Ecto neural progenitor cell (in vitro differentiated cells): ENCODE data around the gene L1TD1.
A peak's percentile ranks its signal among the peaks of the same experiment; 100 is the strongest.
"Not testable (repeated sequence)": the region's sequence is repeated elsewhere in the genome, so short reads cannot be mapped to it uniquely, and the experiment has no call there.

ENCODE experiments used
- DNase-seq: peaks from one replicate; pipeline ENCODE4 v3.0.0-alpha.2; 2018; ENCODE audit warnings: low spot score

The L1TD1 gene

GRCh38 chr1:62198069-62198780 lies 3.6 kb downstream of the L1TD1 start:
- no peak for DNase-seq

DNA sequence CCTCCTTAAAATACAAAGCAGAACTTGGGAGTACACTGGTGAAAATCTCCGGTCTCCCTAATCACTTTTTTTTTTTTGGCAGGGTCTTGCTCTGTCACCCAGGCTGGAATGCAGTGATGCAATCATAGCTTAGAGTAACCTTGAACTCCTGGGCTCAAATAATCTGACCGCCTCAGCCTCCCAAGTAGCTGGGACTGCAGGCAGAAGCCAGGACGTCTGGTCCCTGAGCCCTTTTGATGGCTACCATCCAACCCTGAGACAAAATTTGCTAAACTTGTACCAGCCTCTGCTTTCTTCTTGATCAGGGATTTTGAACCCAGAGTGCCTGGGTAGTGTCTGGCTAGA lies 4.1 kb downstream of the L1TD1 start:
- no peak for DNase-seq

- DNase-seq: no peak
Measured at GRCh38 chr1:62207187-62207586, 12.5 kb downstream of the L1TD1 start.

DNA sequence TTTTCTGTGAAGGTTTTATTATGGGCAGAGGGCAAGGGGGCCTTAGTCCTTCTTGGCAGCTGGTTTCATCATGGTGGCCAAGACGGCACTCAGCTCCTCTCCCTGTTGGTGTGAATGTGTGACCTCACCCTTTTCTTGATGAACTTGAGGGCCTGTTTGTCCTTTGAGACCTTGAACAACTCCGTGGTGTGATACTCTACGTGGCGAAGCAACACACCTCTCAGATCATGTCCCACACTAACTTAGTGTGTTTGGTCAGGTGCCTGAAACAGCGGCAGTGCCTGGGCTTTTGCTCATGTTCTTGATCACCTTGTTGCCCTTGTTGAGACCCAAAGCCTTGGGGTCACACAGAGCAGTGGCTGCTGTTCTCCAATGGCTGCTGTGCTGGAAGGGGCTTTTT lies 13.4 kb downstream of the L1TD1 start:
- DNase-seq: no peak

DNA sequence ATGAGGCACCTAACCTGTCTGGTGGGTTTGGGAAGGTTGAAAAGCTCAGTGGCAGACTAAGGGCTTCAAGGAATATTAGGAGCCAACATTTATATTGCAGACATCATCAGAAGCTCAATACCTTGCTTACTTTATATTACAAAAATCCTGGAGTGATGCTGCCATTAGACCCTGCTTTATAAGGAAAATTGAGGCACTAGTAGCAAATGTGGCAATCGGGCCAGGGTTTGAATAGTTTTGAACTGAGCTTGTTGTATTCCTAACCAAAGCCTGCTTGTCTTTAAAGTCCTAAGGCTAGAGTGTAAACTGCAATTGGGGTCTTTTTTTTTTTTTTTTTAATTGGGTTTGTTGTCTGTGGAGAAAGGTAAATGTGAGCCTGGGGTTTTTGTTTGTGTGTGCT lies 14.3 kb downstream of the L1TD1 start:
- no peak for DNase-seq

- no peak for DNase-seq
Measured at GRCh38 chr1:62209931-62210595, 15.4 kb downstream of the L1TD1 start.

DNA sequence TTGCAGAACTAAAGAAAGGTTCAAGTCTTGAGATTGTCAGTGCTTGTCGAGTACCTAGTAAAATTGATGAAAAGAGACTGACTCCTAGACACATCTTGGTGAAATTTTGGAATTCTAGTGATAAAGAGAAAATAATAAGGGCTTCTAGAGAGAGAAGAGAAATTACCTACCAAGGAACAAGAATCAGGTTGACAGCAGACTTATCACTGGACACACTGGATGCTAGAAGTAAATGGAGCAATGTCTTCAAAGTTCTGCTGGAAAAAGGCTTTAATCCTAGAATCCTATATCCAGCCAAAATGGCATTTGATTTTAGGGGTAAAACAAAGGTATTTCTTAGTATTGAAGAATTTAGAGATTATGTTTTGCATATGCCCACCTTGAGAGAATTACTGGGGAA lies 16.3 kb downstream of the L1TD1 start:
- no peak for DNase-seq

DNA sequence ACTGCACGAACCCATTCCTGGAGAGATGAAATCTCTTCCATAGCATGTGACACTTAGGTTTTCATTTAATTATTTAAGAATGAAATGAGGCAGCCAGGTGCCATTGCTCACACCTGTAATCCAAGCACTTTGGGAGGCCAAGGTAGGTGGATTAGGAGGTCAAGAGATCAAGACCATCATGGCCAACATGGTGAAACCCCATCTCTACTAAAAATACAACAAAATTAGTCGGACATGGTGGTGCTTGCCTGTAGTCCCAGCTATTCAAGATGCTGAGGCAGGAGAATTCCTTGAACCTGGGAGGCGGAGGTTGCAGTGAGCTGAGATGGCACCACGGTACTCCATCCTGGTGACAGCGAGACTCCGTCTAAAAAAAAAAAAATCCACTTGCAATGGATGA lies 17.8 kb downstream of the L1TD1 start:
- DNase-seq: no peak

DNA sequence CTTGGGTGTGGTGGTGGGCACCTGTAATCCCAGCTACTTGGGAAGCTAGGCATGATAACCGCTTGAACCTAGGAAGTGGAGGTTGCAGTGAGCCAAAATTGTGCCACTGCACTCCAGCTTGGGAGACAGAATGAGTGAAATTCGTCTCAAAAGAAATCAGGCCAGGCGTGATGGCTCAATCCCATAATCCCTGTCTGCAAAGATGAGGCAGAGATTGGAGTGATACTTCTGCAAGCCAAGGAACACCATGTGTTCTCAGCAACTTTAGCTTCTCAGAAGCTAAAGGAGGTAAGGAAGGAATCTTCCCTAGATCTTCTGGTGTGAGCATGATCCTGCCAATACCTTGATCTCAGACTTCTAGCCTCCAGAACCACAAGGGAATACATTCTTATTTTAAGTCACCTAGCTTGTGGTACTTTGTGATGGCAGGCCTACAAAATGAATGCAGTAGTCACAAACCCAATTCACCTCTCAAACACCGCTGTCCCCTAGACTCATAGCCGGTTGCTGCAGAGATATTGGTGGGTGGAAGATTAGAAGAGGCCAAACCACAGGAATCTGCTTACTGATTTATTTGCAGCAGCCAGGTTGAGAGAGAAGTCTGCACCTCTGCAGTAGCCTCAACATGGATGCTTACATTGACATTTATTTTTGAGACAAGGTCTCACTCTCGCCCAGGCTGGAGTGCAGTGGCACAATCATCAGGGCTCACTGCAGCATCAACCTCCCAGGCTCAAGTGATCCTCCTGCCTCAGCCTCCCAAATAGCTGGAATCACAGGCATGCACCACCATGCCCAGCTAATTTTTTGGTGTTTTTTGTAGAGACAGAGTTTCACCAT lies 18.6 kb downstream of the L1TD1 start:
- no peak for DNase-seq

- DNase-seq: peak; percentile 0
Measured at GRCh38 chr1:62218604-62219003, 24.0 kb downstream of the L1TD1 start.

- not testable (repeated sequence) for DNase-seq
Measured at GRCh38 chr1:62220456-62220855, 25.8 kb downstream of the L1TD1 start.

DNA sequence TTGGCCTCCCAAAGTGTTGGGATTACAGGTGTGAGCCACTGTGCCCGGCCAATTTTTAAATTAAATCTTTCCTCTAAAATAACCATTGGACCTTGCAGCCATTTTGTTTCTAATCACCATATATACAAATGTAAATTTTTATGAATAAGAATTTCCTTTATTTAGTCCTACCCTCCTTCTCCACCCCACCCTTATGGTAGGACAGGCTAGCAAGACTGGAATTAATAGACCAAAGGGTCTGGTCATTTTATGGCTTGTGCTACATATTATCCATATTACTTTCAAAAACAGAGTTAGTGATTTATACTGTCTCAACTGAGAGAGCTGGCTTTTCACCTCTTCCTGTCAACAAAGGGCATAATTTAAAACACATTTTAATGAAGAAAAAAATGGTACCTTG lies 26.5 kb downstream of the L1TD1 start:
- DNase-seq: no peak

DNA sequence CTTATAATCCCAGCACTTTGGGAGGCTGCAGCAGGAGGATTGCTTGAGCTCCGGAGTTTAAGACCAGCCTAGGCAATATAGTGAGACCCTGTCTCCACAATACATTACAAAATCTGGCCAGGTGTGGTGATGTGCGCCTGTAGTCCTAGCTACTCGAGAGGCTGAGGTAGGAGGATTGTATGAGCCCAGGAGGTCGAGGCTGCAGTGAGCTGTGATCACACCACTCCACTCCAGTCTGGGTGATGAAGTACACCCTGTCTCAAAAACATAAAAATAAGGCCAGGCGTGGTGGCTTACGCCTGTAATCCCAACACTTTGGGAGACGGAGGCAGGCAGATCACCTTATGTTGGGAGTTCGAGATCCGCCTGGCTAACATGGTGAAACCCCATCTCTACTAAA lies 27.7 kb downstream of the L1TD1 start:
- DNase-seq: no peak

GRCh38 chr1:62224182-62224581 lies 29.5 kb downstream of the L1TD1 start:
- DNase-seq: no peak

DNA sequence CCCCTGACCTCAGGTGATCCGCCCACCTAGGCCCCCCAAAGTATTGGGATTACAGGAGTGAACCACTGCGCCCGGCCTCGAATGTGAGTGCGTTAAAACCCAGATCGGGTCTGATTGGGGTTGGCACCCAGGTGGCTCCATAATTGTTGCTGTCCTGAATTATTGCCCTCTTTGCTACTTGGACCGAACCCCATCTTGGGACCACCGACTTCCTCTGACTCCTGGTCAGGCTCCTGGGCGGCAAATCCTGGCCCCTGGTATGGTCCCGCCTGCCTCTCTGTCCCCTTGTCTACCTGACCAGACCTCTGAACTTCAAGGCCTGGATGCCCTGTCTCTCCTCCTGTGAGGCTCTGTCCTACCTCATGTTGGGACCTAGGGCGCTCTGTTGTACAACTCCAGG lies 32.8 kb downstream of the L1TD1 start:
- DNase-seq: no peak

GRCh38 chr1:62228136-62228882 lies 33.7 kb downstream of the L1TD1 start:
- no peak for DNase-seq

GRCh38 chr1:62228883-62229187 lies 34.2 kb downstream of the L1TD1 start:
- DNase-seq: no peak

DNA sequence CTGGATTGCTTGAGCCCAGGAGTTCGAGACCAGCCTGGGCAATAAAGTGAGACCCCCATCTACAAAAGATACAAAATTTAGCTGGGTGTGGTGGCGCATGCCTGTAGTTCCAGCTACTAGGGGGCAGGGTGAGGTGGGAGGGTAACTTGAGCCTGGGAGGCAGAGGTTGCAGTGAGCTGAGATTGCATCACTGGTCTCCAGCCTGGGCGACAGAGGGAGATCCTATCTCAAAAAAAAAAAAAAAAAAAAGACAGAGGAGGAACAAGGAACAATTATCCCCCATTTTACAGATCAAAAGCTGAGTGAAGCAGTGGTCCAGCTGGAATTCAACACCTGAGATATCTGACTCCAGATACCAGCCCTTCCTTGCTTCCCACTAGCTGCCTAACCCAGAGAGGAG lies 34.8 kb downstream of the L1TD1 start:
- DNase-seq: no peak

- no peak for DNase-seq
Measured at GRCh38 chr1:62229932-62230331, 35.3 kb downstream of the L1TD1 start.

DNA sequence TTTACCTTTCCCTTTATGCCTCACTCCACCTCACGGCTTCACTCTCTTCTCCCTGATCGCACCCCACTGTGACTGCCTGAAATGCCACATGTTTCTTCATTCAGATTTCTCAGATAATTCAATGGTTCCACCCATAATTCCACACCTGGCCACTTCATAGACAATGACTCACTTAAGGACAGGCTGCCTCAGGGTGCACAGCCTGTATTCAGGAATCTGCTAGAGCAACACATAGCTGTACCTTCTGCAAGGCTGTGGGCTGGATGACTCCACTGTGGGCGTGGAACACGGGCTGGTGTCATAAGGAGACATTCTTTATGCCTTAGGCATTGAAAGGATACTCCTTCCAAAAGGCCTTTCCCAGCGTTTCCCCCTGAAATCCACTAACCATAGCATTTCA lies 36.1 kb downstream of the L1TD1 start:
- DNase-seq: no peak

DNA sequence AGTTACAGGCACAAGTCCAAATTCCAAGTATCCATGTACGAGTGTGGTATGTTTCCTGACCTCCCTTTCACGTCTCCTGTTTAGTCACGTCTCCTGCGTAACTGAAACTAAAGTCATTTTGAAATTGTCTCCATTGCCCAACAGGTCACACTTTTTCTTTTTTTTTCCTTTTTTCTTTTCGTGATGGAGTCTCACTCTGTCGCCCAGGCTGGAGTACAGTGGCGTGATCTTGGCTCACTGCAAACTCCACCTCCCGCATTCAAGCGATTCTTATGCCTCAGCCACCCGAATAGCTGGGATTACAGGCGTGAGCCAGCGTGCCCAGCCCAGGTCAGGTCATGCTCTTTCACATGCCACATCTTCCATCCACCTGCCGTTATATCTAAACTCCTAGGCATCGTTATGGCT lies 38.2 kb downstream of the L1TD1 start:
- DNase-seq: no peak

- DNase-seq: no peak
Measured at GRCh38 chr1:62233926-62234450, 39.3 kb downstream of the L1TD1 start.
